CD4-positive, alpha-beta T cell (primary cell): Measurements from ENCODE around the gene PVALEF. TPM values are rescaled to one million over a fixed set of nuclear protein-coding genes. Genes with fewer than 3 reads are reported as not detected.

Experiments
- ATAC-seq: fragments of 200-7000 bp; cut with Tn5 transposase; one replicate; pipeline ENCODE4 v1.10.0; 2022; ENCODE audit warnings: mild to moderate bottlenecking; ENCODE audit not compliant: poor library complexity
- CTCF ChIA-PET: fragments of 350-600 bp; sonication (Branson Sonifier 250); formaldehyde crosslinking; loops from one replicate; lab custom pipeline; 2021; ENCODE audit warnings: antibody characterized with exemption, inconsistent platforms; lab: Charles Lee
- POLR2A ChIA-PET: fragments of 350-600 bp; sonication (Branson Sonifier 250); formaldehyde crosslinking; loops from one replicate; lab custom pipeline; 2021; ENCODE audit warnings: antibody characterized with exemption, inconsistent platforms; lab: Charles Lee
- DNase-seq, 14 experiments: peaks; one replicate each; pipeline ENCODE4 v3.0.0-alpha.2; 2013 to 2020; ENCODE audit warnings: mixed read lengths in 2 of 14
- H3K27ac ChIP-seq, 2 donors: one replicate each; pipeline versions ENCODE4 v1.5.1 to v1.7.0; 2013; ENCODE audit warnings: low read length in 2 of 2, low read depth in 1 of 2, mild to moderate bottlenecking in 1 of 2
- H3K27me3 ChIP-seq, 2 experiments: 1 replicate in 1 of 2; 2 replicates in 1 of 2; pipeline versions ENCODE4 v1.6.1 to v1.7.0; 2013; ENCODE audit warnings: low read length in 2 of 2, control low read depth in 1 of 2, mild to moderate bottlenecking in 1 of 2, moderate library complexity in 1 of 2; ENCODE audit not compliant: insufficient read depth in 2 of 2, control insufficient read depth in 1 of 2
- H3K36me3 ChIP-seq: one replicate; pipeline ENCODE4 v1.6.1; 2013; ENCODE audit warnings: low read length, control low read depth; ENCODE audit not compliant: insufficient read depth
- H3K4me1 ChIP-seq: one replicate; pipeline ENCODE4 v1.6.1; 2013; ENCODE audit warnings: low read length, control low read depth; ENCODE audit not compliant: insufficient read depth
- H3K4me3 ChIP-seq: one replicate; pipeline ENCODE4 v1.5.1; 2013; ENCODE audit warnings: mild to moderate bottlenecking, low read length, moderate library complexity
- H3K9me3 ChIP-seq, 2 experiments: 1 replicate in 1 of 2; 2 replicates in 1 of 2; pipeline versions ENCODE4 v1.6.1 to v1.7.0; 2013; ENCODE audit warnings: low read length in 2 of 2, mild to moderate bottlenecking in 2 of 2, control low read depth in 1 of 2, moderate library complexity in 1 of 2; ENCODE audit not compliant: control insufficient read depth in 1 of 2, insufficient read depth in 1 of 2
- H3K27ac Mint-ChIP-seq: one replicate; pipeline ENCODE4 v1.8.0; 2020; ENCODE audit warnings: mixed read lengths
- H3K27me3 Mint-ChIP-seq: one replicate; pipeline ENCODE4 v1.8.0; 2021; ENCODE audit warnings: mixed read lengths
- H3K36me3 Mint-ChIP-seq: one replicate; pipeline ENCODE4 v1.8.0; 2021; ENCODE audit warnings: low read depth, mixed read lengths
- H3K4me1 Mint-ChIP-seq: one replicate; pipeline ENCODE4 v1.8.0; 2021; ENCODE audit warnings: low read depth, mixed read lengths
- H3K4me3 Mint-ChIP-seq: one replicate; pipeline ENCODE4 v1.8.0; 2020; ENCODE audit warnings: mild to moderate bottlenecking, mixed read lengths
- H3K9me3 Mint-ChIP-seq: one replicate; pipeline ENCODE4 v1.8.0; 2020; ENCODE audit warnings: mixed read lengths
- intact Hi-C, 2 experiments: fragments of 100-400 bp; cut with DNase I in 1 of 2; cut with micrococcal nuclease in 1 of 2; formaldehyde crosslinking; loops; one replicate each; pipeline versions ENCODE4 v1.15.1 to v1.9.0; 2023 to 2025; cut with DNase I, micrococcal nuclease
- total RNA-seq, 174 experiments: library from RNA in 2 of 174; stranded (reverse) in 2 of 174; gene quantifications; one replicate each; pipeline ENCODE4 v1.2.3 and lab custom pipeline; 2021 to 2026
- TF ChIP-seq, protein P1 (sequence below): fragments of 200-600 bp; IDR thresholded peaks from one replicate; pipeline ENCODE4 v1.8.0; 2022; ENCODE audit warnings: antibody characterized with exemption, mild to moderate bottlenecking

The PVALEF gene
- total RNA-seq, 2 experiments from 2014 or later, result not detected

DNA sequence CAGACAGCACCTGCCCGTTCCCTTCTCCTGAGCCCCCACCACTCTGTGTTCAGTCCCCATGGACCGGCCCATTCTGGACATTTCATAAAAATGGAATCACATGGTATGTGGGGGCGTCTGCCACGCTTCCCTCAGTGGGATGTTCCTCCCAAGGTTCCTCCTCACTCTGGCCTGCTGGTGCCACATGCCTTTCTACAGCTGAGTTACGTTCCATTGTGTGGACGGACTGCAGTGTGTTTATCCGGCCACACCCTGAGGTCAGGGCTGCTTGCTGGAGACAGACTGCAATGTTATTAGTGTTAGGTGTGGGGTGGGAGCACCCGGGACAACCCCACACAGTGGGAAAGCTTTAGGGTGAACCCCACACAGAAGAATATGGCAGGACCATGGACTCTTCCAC, 6.6 kb downstream of the PVALEF start:
- DNase-seq (no peak), ATAC-seq (no peak)
- TF ChIP-seq, protein P1, sequence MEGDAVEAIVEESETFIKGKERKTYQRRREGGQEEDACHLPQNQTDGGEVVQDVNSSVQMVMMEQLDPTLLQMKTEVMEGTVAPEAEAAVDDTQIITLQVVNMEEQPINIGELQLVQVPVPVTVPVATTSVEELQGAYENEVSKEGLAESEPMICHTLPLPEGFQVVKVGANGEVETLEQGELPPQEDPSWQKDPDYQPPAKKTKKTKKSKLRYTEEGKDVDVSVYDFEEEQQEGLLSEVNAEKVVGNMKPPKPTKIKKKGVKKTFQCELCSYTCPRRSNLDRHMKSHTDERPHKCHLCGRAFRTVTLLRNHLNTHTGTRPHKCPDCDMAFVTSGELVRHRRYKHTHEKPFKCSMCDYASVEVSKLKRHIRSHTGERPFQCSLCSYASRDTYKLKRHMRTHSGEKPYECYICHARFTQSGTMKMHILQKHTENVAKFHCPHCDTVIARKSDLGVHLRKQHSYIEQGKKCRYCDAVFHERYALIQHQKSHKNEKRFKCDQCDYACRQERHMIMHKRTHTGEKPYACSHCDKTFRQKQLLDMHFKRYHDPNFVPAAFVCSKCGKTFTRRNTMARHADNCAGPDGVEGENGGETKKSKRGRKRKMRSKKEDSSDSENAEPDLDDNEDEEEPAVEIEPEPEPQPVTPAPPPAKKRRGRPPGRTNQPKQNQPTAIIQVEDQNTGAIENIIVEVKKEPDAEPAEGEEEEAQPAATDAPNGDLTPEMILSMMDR, result no peak
- H3K4me3 Mint-ChIP-seq, result no peak overlapping the region
- no peak overlapping the region for H3K27ac Mint-ChIP-seq
- CTCF ChIA-PET, result interaction anchor here (1.4 kb wide), 1 partner anchor 70 kb away, joined by 3 read pairs; no protein-coding TSS in a partner anchor
- POLR2A ChIA-PET, result no interaction called here
- peaks cover 4% of the 10 kb centered on the region for H3K4me1 Mint-ChIP-seq
- H3K27me3 Mint-ChIP-seq, result peaks cover 4% of the 10 kb centered on the region
- H3K36me3 ChIP-seq, result no peaks in the 10 kb centered on the region
- no peak overlapping the region for H3K4me3 ChIP-seq
- no peak overlapping the region for H3K27ac ChIP-seq
- H3K36me3 Mint-ChIP-seq, result no peaks in the 10 kb centered on the region
- H3K9me3 Mint-ChIP-seq, result no peaks in the 10 kb centered on the region
- H3K27me3 ChIP-seq, result peaks cover 0 to 5% of the 10 kb centered on the region in 2 experiments
- peaks cover 0 to 1% of the 10 kb centered on the region in 2 experiments for H3K9me3 ChIP-seq
- no peaks in the 10 kb centered on the region for H3K4me1 ChIP-seq
- intact Hi-C loops, result no loop called here

DNA sequence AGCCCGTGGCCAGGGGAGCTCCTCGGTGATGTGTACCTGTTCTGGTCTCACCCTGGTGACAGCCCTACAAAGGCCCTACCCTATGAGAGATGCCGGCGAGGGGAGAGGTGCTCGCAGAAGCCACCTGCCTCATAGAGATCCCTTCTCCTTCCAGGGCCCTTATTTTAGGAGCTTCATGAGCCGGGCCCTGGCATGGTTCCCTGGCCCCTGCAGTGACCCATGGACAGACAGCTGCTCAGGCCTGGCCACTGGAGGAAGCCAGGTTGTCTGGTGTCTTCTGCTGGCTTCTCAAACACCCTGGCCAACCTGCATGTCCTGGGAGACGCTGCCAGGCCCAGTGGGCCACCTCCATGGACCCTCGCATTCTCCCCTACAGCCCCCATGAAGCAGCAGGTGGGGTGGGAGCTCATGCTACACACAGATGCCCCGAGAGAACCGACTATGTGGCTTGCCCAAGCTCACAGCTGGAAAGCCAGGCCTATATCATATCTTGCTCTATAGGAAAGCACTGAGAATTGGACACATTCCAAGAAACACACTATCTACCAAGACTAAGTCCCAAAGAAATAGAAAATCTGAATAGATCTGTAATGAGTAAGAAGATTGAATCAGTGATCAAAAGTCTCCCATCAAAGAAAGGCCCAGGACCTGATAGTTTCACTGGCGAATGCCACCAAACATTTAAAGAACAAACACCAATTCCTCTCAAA, 7.9 kb downstream of the PVALEF start:
- POLR2A ChIA-PET, result no interaction called here
- no peaks in the 10 kb centered on the region for H3K36me3 Mint-ChIP-seq
- Histone ChIP-seq H3K27me3 (no peaks in the 10 kb centered on the region), H3K9me3 (no peaks in the 10 kb centered on the region), H3K4me3 (no peak overlapping the region), H3K27ac (no peak overlapping the region), H3K4me1 (no peaks in the 10 kb centered on the region), H3K36me3 (no peaks in the 10 kb centered on the region)
- H3K4me1 Mint-ChIP-seq, result no peaks in the 10 kb centered on the region
- TF ChIP-seq, protein P1, result no peak
- H3K9me3 Mint-ChIP-seq, result no peaks in the 10 kb centered on the region
- H3K27ac Mint-ChIP-seq, result no peak overlapping the region
- intact Hi-C loops, result no loop called here
- no peak for ATAC-seq
- CTCF ChIA-PET, result interaction anchor here (1.4 kb wide), 1 partner anchor 71 kb away, joined by 3 read pairs; no protein-coding TSS in a partner anchor
- no peak overlapping the region for H3K4me3 Mint-ChIP-seq
- DNase-seq, result no peak
- no peaks in the 10 kb centered on the region for H3K27me3 Mint-ChIP-seq

DNA sequence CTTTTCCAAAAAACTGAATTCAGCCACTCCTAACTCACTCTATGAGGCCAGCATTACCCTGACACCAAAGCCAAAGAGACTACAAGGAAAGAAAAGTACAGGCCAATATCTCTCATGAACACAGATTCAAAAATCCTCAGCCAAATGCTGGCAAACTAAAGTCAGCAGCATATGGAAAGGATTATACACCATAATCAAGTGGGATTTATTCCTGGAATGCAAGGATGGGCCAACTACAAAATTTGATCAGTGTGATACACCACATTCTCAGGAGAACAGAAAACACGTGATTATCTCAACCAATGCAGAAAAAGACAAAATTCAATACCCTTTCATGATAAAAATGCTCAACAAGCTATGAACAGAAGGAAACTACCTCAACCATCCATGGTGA, 8.5 kb downstream of the PVALEF start:
- no peaks in the 10 kb centered on the region for H3K4me1 ChIP-seq
- no peak for ATAC-seq
- no peak for DNase-seq
- no peaks in the 10 kb centered on the region for H3K36me3 ChIP-seq
- peaks cover 0 to 4% of the 10 kb centered on the region in 2 experiments for H3K9me3 ChIP-seq
- no peak overlapping the region for H3K27ac Mint-ChIP-seq
- H3K4me1 Mint-ChIP-seq, result no peaks in the 10 kb centered on the region
- H3K27me3 ChIP-seq, result no peaks in the 10 kb centered on the region
- POLR2A ChIA-PET, result no interaction called here
- TF ChIP-seq, protein P1, result no peak
- no peak overlapping the region for H3K27ac ChIP-seq
- H3K9me3 Mint-ChIP-seq, result no peaks in the 10 kb centered on the region
- H3K27me3 Mint-ChIP-seq, result no peaks in the 10 kb centered on the region
- intact Hi-C loops, result no loop called here
- no peak overlapping the region for H3K4me3 ChIP-seq
- no peaks in the 10 kb centered on the region for H3K36me3 Mint-ChIP-seq
- CTCF ChIA-PET, result no interaction called here
- H3K4me3 Mint-ChIP-seq, result no peak overlapping the region
